CD14-positive monocyte (primary cell): ENCODE data around the gene CLTCL1. TPM values are rescaled to one million over a fixed set of nuclear protein-coding genes. Genes with fewer than 3 reads are reported as not detected.
A peak's percentile ranks its signal among the peaks of the same experiment; 100 is the strongest.

Source experiments
- DNase-seq, 3 donors: peaks; one replicate each; pipeline ENCODE4 v3.0.0-alpha.2; 2011 to 2022
- H2AFZ ChIP-seq: 2 replicates; pipeline ENCODE4 v1.6.0; 2012; ENCODE audit warnings: mild to moderate bottlenecking, low read depth, low read length, inconsistent platforms; ENCODE audit not compliant: insufficient read depth, poor library complexity, severe bottlenecking
- H3K27ac ChIP-seq, 2 donors: 1 replicate in 1 of 2; 2 replicates in 1 of 2; pipeline ENCODE4 v1.5.1; 2012 to 2013; ENCODE audit warnings: low read length in 2 of 2, control low read depth in 1 of 2, inconsistent platforms in 1 of 2, low read depth in 1 of 2, mild to moderate bottlenecking in 1 of 2
- H3K27me3 ChIP-seq, 2 donors: one replicate each; pipeline versions ENCODE4 v1.6.0 to v1.6.1; 2011 to 2013; ENCODE audit warnings: low read length in 2 of 2; ENCODE audit not compliant: control insufficient read depth in 2 of 2, insufficient read depth in 2 of 2
- H3K36me3 ChIP-seq, 2 donors: replicated peaks in 1 of 2; 1 replicate in 1 of 2; 2 replicates in 1 of 2; pipeline versions ENCODE4 v1.5.1 to v1.6.1; 2012 to 2013; ENCODE audit warnings: low read length in 2 of 2, control low read depth in 1 of 2, inconsistent platforms in 1 of 2, mild to moderate bottlenecking in 1 of 2; ENCODE audit not compliant: insufficient read depth in 2 of 2, control insufficient read depth in 1 of 2
- H3K4me1 ChIP-seq, 2 donors: 1 replicate in 1 of 2; 2 replicates in 1 of 2; pipeline versions ENCODE4 v1.5.1 to v1.6.1; 2012 to 2013; ENCODE audit warnings: low read length in 2 of 2, control low read depth in 1 of 2, inconsistent platforms in 1 of 2, mild to moderate bottlenecking in 1 of 2, moderate library complexity in 1 of 2; ENCODE audit not compliant: insufficient read depth in 2 of 2, control insufficient read depth in 1 of 2
- H3K4me2 ChIP-seq: replicated peaks from 2 replicates; pipeline ENCODE3; 2012; ENCODE audit warnings: low read length, moderate library complexity, mild to moderate bottlenecking; ENCODE audit not compliant: poor library complexity, severe bottlenecking; ENCODE audit errors: extremely low read depth
- H3K4me3 ChIP-seq, 3 experiments: fragments of 200-600 bp in 1 of 3; sonication (generic) in 1 of 3; replicated peaks in 1 of 3; 1 replicate in 2 of 3; 2 replicates in 1 of 3; pipeline ENCODE4 v1.5.1; 2011 to 2013; ENCODE audit warnings: low read length in 3 of 3, mild to moderate bottlenecking in 3 of 3, control low read depth in 2 of 3, low read depth in 2 of 3, inconsistent platforms in 1 of 3, moderate library complexity in 1 of 3
- H3K79me2 ChIP-seq: 2 replicates; pipeline ENCODE4 v1.6.0; 2012; ENCODE audit warnings: mild to moderate bottlenecking, control low read depth, inconsistent platforms, low read length, moderate library complexity; ENCODE audit not compliant: insufficient read depth
- H3K9ac ChIP-seq: 2 replicates; pipeline ENCODE4 v1.6.0; 2017; ENCODE audit warnings: low read length, mild to moderate bottlenecking; ENCODE audit not compliant: insufficient read depth, poor library complexity, severe bottlenecking
- H3K9me3 ChIP-seq, 2 donors: replicated peaks in 1 of 2; 1 replicate in 1 of 2; 2 replicates in 1 of 2; pipeline versions ENCODE4 v1.5.1 to v1.6.1; 2012 to 2013; ENCODE audit warnings: low read length in 2 of 2, control low read depth in 1 of 2; ENCODE audit not compliant: control insufficient read depth in 1 of 2, insufficient read depth in 1 of 2
- H4K20me1 ChIP-seq: 2 replicates; pipeline ENCODE4 v1.6.0; 2012; ENCODE audit warnings: mild to moderate bottlenecking, low read length, control low read depth, moderate library complexity; ENCODE audit not compliant: insufficient read depth
- H3K27ac Mint-ChIP-seq, 7 donors: one replicate each; pipeline ENCODE4 v1.8.0; 2020; ENCODE audit warnings: mild to moderate bottlenecking in 7 of 7, mixed read lengths in 7 of 7, moderate library complexity in 6 of 7, inconsistent platforms in 2 of 7
- H3K27me3 Mint-ChIP-seq, 3 donors: one replicate each; pipeline ENCODE4 v1.8.0; 2021 to 2022; ENCODE audit warnings: low read depth in 3 of 3, mild to moderate bottlenecking in 3 of 3, mixed read lengths in 3 of 3, moderate library complexity in 3 of 3, inconsistent platforms in 1 of 3
- H3K36me3 Mint-ChIP-seq, 2 donors: one replicate each; pipeline ENCODE4 v1.8.0; 2020; ENCODE audit warnings: mixed read lengths in 2 of 2, inconsistent platforms in 1 of 2, mild to moderate bottlenecking in 1 of 2
- H3K4me1 Mint-ChIP-seq: one replicate; pipeline ENCODE4 v1.8.0; 2020; ENCODE audit warnings: mild to moderate bottlenecking, mixed read lengths
- H3K4me3 Mint-ChIP-seq, 2 donors: one replicate each; pipeline ENCODE4 v1.8.0; 2020; ENCODE audit warnings: mild to moderate bottlenecking in 2 of 2, mixed read lengths in 2 of 2, moderate library complexity in 1 of 2
- H3K9me3 Mint-ChIP-seq, 7 donors: one replicate each; pipeline ENCODE4 v1.8.0; 2020 to 2022; ENCODE audit warnings: mixed read lengths in 7 of 7, mild to moderate bottlenecking in 6 of 7, moderate library complexity in 6 of 7, inconsistent platforms in 2 of 7
- CTCF ChIP-seq: fragments of 200-600 bp; IDR thresholded peaks from one replicate; pipeline ENCODE4 v1.8.0; 2022; ENCODE audit warnings: antibody characterized with exemption, mild to moderate bottlenecking
- WGBS: methylation state at CpG from one replicate; pipeline ENCODE4 v1.1.5; 2013; ENCODE audit warnings: missing lambda C conversion rate; ENCODE audit not compliant: insufficient coverage; 5-methylcytosine and 5-hydroxymethylcytosine counted together
- intact Hi-C, 2 donors: fragments of 100-400 bp; cut with micrococcal nuclease; formaldehyde crosslinking; loops; one replicate each; pipeline versions ENCODE4 v1.15.0 to v1.15.1; 2023
- polyA plus RNA-seq, 3 donors: library from polyadenylated mRNA; depleted of rRNA in 1 of 3; unstranded in 2 of 3; stranded (reverse) in 1 of 3; fragments of 300-500 nt in 2 of 3; fragments of >200 nt in 1 of 3; fragmentation: Illumina TruSeq in 2 of 3; gene quantifications; 1 replicate in 2 of 3; 2 replicates in 1 of 3; pipeline ENCODE4 v1.2.3, GENCODE V29; 2012 to 2021

The CLTCL1 gene
- polyA plus RNA-seq, 3 donors, result 5.1 to 17.0 (median 6.1) TPM

GRCh38 chr22:19149991-19150390 lies 141.5 kb downstream of the CLTCL1 start, which contains the start of gene GSC2:
Gene GSC2, minus strand, starts transcription at chr22:19150292. Its CDS starts 9 bp downstream, at chr22:19150283.
- H3K9me3 Mint-ChIP-seq, result peaks cover 0 to 14% (median 13%) of the 10 kb centered on the region in 7 donors
- Histone ChIP-seq H3K4me1 (peaks cover 6 to 10% of the 10 kb centered on the region in 2 donors), H3K4me2 (peak within 1 kb of the TSS; percentile 61), H3K27me3 (peaks cover 35 to 62% of the 10 kb centered on the region in 2 donors), H3K79me2 (no peaks in the 10 kb centered on the region), H3K36me3 (no peaks in the 10 kb centered on the region), H3K27ac (no peak within 1 kb of the TSS), H2AFZ (peak within 1 kb of the TSS; percentile 46), H3K4me3 (peak within 1 kb of the TSS in 1 of 3 experiments; percentile 47), H3K9ac (no peak within 1 kb of the TSS), H3K9me3 (peaks cover 10 to 13% of the 10 kb centered on the region in 2 donors), H4K20me1 (no peaks in the 10 kb centered on the region)
- peaks cover 67 to 78% (median 71%) of the 10 kb centered on the region in 3 donors for H3K27me3 Mint-ChIP-seq
- intact Hi-C loops, result no loop called here
- peaks cover 8% of the 10 kb centered on the region for H3K4me1 Mint-ChIP-seq
- H3K27ac Mint-ChIP-seq, result no peak within 1 kb of the TSS
- peaks cover 0 to 10% of the 10 kb centered on the region in 2 donors for H3K36me3 Mint-ChIP-seq
- no peak for TF ChIP-seq CTCF
- DNase-seq, result no peak
- H3K4me3 Mint-ChIP-seq, result peak within 1 kb of the TSS; percentile 47 to 84
- WGBS, result 4% methylated on average over 59 of the region's 59 CpGs

GRCh38 chr22:19149047-19149883 lies 142.3 kb downstream of the CLTCL1 start:
- peak overlapping the region; percentile 47 to 77 for H3K4me3 Mint-ChIP-seq
- H3K4me3 ChIP-seq, result peak overlapping the region in 1 of 3 experiments; percentile 47
- H3K9me3 Mint-ChIP-seq, result peaks cover 0 to 16% (median 13%) of the 10 kb centered on the region in 7 donors
- H3K27ac ChIP-seq, result no peak overlapping the region
- peak overlapping the region; percentile 46 for H2AFZ ChIP-seq
- no peak for TF ChIP-seq CTCF
- no peak overlapping the region for H3K9ac ChIP-seq
- H3K36me3 ChIP-seq, result no peaks in the 10 kb centered on the region
- H4K20me1 ChIP-seq, result no peaks in the 10 kb centered on the region
- peaks cover 35 to 62% of the 10 kb centered on the region in 2 donors for H3K27me3 ChIP-seq
- peaks cover 8% of the 10 kb centered on the region for H3K4me1 Mint-ChIP-seq
- WGBS, result 4% methylated on average over 90 of the region's 92 CpGs
- DNase-seq, result no peak
- H3K4me2 ChIP-seq, result peak overlapping the region; percentile 61
- peaks cover 0 to 10% of the 10 kb centered on the region in 2 donors for H3K36me3 Mint-ChIP-seq
- peaks cover 2% of the 10 kb centered on the region for H3K79me2 ChIP-seq
- no peak overlapping the region for H3K27ac Mint-ChIP-seq
- peaks cover 10 to 13% of the 10 kb centered on the region in 2 donors for H3K9me3 ChIP-seq
- H3K27me3 Mint-ChIP-seq, result peaks cover 67 to 74% (median 68%) of the 10 kb centered on the region in 3 donors
- intact Hi-C loops, result no loop called here
- H3K4me1 ChIP-seq, result peaks cover 6 to 11% of the 10 kb centered on the region in 2 donors
